Measurements from ENCODE around the gene UBE2E2. TPM values are rescaled to one million over a fixed set of nuclear protein-coding genes. Genes with fewer than 3 reads are reported as not detected.

UBE2E2 gene
- total RNA-seq, 1 experiment from 2014 or later = 38.6 TPM

GRCh38 chr3:23183731-23184130 lies 19.4 kb upstream of the UBE2E2 start:
- H3K27ac ChIP-seq (ENCODE audit: insufficient read length, low read depth, low read length) = no peak overlapping the region
- no peak overlapping the region for H3K4ac ChIP-seq (ENCODE audit: low read depth, low read length)
- peaks cover 10% of the 10 kb centered on the region in 2 experiments for H3K4me1 Mint-ChIP-seq
- no peak overlapping the region for H3K4me3 Mint-ChIP-seq
- H3K23ac ChIP-seq (ENCODE audit: insufficient read length, low read depth, low read length) = no peak overlapping the region
- peak; percentile 74 for DNase-seq
- no peak overlapping the region for H2BK120ac ChIP-seq (ENCODE audit: low read depth, low read length, poor library complexity, severe bottlenecking)
- H3K27me3 Mint-ChIP-seq (ENCODE audit: low read depth) = no peaks in the 10 kb centered on the region
- no peaks in the 10 kb centered on the region; a peak in 1 of 7 replicates for H3K36me3 Mint-ChIP-seq (ENCODE audit: insufficient read depth in 1 of 3, low read depth in 3 of 3)
- H2BK12ac ChIP-seq (ENCODE audit: insufficient read length, low read depth, low read length) = no peak overlapping the region
- H4K8ac ChIP-seq (replicated peaks; ENCODE audit: insufficient read length, low read depth, low read length) = no peak overlapping the region
- H2AFZ ChIP-seq (ENCODE audit: low read length) = no peak overlapping the region
- H3K4me2 ChIP-seq (ENCODE audit: insufficient read depth, insufficient read length, low read length) = no peak overlapping the region
- no peak overlapping the region for H2BK5ac ChIP-seq (ENCODE audit: insufficient read length, low read length)
- no peak overlapping the region for H3K56ac ChIP-seq (ENCODE audit: insufficient read length, low read depth, low read length)
- WGBS (ENCODE audit: extremely low coverage, insufficient read length, low lambda C conversion rate) = no CpG with 5 or more reads among the region's 3 CpGs
- no peaks in the 10 kb centered on the region for H3K4me1 ChIP-seq (ENCODE audit: insufficient read depth, low read length)
- no peaks in the 10 kb centered on the region for H3K27me3 ChIP-seq (ENCODE audit: insufficient read depth, low read length)
- H3K9me3 Mint-ChIP-seq = no peaks in the 10 kb centered on the region
- H3K27ac Mint-ChIP-seq = peak overlapping the region in 1 of 3 experiments; percentile 45; a peak in 1 of 7 replicates
- no peak overlapping the region for H2BK20ac ChIP-seq (ENCODE audit: low read depth, low read length, poor library complexity, severe bottlenecking)
- no peaks in the 10 kb centered on the region for H3K23me2 ChIP-seq (ENCODE audit: insufficient read length, low read depth, low read length, poor library complexity, severe bottlenecking)
- no peaks in the 10 kb centered on the region for H3K79me1 ChIP-seq (ENCODE audit: insufficient read depth, low read depth, low read length, poor library complexity, severe bottlenecking)
- TF ChIP-seq CTCF (conservative IDR thresholded peaks at IDR 0.05) = peak; percentile 78
- no peaks in the 10 kb centered on the region for H3K79me2 ChIP-seq (ENCODE audit: insufficient read depth, low read length)
- H3K9me3 ChIP-seq (ENCODE audit: control insufficient read depth, low read depth, low read length) = no peaks in the 10 kb centered on the region
- H4K91ac ChIP-seq (ENCODE audit: insufficient read length, low read depth, low read length) = no peak overlapping the region
- no peak overlapping the region for H2BK15ac ChIP-seq (ENCODE audit: low read depth, low read length)
- no peak overlapping the region for H4K5ac ChIP-seq (ENCODE audit: insufficient read length, low read depth, low read length)
- H2AK5ac ChIP-seq (ENCODE audit: insufficient read length, low read length) = no peak overlapping the region
- no peak overlapping the region for H3K9ac ChIP-seq (ENCODE audit: extremely low read depth, insufficient read length, low read length)
- H4K20me1 ChIP-seq (ENCODE audit: control insufficient read depth, insufficient read depth, insufficient read length) = no peaks in the 10 kb centered on the region
- H3T11ph ChIP-seq (ENCODE audit: low read length) = no peak overlapping the region
- H3K18ac ChIP-seq (ENCODE audit: insufficient read length, low read depth, low read length) = no peak overlapping the region
- H3K14ac ChIP-seq (ENCODE audit: insufficient read depth, low read length) = no peak overlapping the region

Data from H9 (cell line).